Suppressor macrophage (primary cell): ENCODE results near the gene SLC48A1.
A peak's percentile ranks its signal among the peaks of the same experiment; 100 is the strongest.
"Not testable (repeated sequence)": the region's sequence is repeated elsewhere in the genome, so short reads cannot be mapped to it uniquely, and the experiment has no call there.

ENCODE experiments used
- DNase-seq, 4 experiments: peaks; one replicate each; pipeline ENCODE4 v3.0.0-alpha.2; 2020 to 2022

Gene SLC48A1

DNA sequence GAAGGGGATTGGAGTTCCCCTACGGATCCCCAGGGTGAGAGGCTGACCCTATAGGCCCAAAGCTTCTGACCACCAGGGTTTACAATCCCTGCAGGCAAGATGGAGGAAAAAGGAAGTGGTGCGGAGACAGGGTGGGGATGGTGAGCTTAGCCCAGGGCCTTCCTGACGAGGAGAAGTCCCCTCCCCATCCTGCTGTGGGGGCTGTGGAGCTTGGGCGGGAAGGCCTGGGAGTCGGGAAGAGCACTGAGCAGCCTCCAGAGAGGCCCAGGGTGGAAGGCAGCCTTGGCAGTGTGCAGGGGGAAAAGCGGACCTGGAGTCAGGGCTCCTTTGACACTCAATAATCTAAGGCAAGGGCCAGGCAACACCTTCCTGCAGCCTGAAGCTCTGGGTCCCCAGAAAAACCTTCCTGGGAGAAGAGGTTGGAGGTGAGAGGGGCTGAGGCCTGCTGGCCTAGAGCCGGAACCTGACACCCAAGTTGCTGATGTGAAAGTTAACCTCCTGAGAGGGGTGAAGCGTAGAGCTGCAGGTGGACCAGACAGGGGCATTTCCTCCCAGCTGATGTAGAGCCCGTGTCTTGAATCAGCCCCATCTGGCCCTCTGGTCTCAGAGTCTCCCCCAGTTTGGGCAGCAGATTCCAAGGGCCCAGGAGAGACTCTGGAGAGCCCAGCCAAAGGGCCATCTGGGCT lies 40.6 kb downstream of the SLC48A1 start:
- DNase-seq = peak; percentile 59 to 75 (median 72)

GRCh38 chr12:47814539-47815170 lies 41.6 kb downstream of the SLC48A1 start:
- no peak for DNase-seq

DNA sequence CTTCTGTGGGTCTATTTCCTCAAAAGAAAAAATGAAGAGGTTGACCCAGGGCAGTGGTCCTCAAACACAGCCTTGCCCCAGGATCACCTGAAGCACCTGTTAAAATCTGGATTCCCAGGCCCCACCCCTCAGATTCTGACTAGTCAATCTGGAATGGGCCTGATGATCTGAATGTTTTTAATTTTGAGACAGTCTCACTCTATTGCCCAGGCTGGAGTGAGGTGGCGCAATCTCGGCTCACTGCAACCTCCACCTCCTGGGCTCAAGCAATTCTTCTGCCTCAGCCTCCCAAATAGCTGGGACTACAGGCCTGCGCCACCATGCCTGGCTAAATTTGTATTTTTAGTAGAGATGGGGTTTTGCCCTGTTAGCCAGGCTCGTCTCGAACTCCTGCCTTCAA lies 42.4 kb downstream of the SLC48A1 start:
- not testable (repeated sequence) for DNase-seq

- no peak for DNase-seq
Measured at GRCh38 chr12:47816403-47817271, 43.6 kb downstream of the SLC48A1 start.

DNA sequence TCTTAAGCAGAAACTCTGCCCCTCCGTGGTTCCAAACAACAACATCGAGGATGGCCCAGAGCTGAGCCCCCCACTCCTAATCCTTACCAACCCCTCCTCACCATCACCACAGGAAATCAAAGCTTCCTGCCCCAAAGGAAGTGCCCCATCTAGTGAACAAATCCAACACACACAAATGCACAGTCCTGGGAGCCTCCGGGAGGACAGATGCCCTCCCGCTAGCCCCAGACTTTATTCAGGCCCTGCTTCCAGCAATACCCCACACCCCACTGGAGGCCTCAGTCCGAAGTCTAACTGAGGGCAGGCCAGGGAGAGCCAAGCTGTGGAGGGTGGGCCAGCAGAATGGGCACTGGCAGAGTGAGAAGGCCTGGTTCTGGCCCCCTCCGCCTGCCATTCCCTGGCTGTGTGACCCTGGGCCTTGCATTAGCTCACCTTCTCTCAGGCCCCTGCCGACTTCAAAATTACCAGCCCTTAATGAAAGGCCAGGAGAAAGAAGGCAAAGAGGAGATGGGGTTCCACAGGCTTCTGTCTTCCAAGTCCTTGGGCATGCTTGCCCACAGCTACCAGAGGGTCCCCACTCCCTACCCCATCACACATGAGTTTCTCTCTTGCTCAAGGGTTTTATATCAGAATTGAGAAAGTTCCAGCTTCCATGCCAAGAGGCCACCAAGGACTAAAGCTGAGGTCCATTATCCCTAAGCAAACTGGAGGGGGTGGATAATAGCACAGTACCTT lies 44.4 kb downstream of the SLC48A1 start:
- peak in 1 of 4 experiments; percentile 37 for DNase-seq

DNA sequence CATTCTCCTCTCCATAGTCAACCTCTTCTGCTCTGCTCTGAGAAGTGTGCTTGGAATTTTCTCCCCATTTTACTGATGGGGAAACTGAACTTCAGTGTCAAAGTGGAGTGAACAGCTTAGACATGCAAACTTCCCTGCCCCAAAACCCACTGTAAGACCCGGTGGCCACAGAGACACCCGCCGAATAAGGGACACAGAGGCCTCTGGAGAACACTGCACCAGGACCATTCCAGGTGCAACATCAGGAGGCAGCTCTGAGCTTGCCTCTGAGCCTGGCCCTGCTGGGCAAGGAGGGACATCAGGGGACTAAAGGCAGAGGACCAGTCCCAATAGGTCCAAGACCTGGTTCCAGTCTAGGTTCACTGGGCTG lies 45.0 kb downstream of the SLC48A1 start:
- no peak for DNase-seq

DNA sequence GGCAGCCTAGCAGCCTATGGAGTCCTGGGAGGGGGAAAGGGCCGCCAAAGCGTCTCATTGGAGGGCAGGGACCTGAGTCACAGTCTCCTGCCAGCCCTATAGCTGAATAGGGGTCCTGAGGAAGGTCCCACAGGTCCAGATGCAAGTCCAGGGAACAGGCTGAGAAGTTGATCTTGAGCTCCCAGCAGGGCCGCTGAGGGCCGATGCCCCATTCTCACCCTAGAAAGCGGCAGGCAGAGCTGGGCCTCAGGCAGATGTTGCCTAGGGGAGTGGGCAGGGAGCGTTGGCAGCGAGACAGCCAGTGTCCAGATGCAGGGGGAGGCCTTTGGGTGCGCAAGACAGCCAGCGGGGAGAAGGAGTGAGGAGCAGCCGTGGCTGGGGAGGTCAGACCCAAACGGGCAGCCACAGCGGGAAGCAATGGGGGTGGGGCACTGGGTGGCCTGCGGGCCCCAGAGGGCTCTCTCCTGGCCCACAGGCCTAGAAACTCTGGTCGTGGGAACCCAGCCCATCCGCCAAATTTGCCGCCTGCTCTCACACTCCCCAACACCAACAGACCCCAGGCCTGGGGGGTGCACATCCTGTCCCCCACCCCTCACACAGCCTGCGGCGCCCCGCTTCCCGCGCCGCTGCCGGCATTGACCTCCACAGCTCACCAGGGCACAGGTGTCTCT lies 45.6 kb downstream of the SLC48A1 start:
- DNase-seq = peak in 3 of 4 experiments; percentile 34 to 57 (median 43)

GRCh38 chr12:47819138-47819895 lies 46.3 kb downstream of the SLC48A1 start:
- peak; percentile 64 to 85 (median 76) for DNase-seq

GRCh38 chr12:47819896-47820630 lies 47.0 kb downstream of the SLC48A1 start, which contains the start of gene HDAC7:
TSS of gene HDAC7 (minus strand) at chr12:47819903. CDS start at chr12:47819785, 118 bp downstream.
- peak; percentile 47 to 78 (median 60) for DNase-seq

- peak; percentile 47 to 73 (median 68) for DNase-seq
Measured at GRCh38 chr12:47820631-47821345, 47.8 kb downstream of the SLC48A1 start.

DNA sequence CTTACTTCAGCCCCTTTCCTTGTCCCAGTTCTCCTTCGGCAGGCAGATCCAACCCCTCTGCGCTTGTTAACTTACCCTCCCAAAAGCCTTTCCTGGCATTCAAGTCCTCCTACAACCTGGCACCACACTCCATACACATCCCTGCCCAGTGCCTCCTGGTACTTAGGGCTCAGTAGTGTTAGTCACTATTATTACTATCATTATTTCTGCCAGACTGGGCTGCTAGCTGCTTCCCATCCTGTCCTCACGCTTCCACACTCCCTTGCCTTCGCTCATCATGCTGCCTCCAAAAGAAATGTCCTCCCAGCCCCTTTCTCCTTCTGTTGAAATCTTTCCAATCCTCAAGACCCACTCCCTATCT lies 48.3 kb downstream of the SLC48A1 start:
- DNase-seq = no peak

DNA sequence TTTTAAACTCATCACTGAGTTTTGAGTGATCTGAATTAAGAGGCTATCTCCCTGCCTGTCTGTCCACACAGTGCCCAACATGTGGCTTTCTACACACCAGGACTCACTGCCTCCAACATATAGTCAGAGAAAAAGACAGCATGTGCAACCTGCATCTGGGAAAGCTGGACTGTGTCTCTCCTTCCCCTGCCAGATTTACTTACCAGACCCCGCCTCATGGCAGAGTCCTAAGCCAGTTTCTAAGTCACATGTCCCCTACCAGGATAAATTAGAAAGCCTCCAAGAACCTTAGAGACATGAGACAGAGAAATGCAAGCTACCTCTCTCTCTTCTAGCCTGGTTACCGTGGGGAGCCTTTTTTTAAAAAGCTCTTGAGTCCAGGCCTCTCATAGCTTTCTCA lies 49.4 kb downstream of the SLC48A1 start:
- DNase-seq = no peak

- no peak for DNase-seq
Measured at GRCh38 chr12:47822863-47823262, 49.8 kb downstream of the SLC48A1 start.

- no peak for DNase-seq
Measured at GRCh38 chr12:47823422-47824086, 50.5 kb downstream of the SLC48A1 start.

GRCh38 chr12:47824198-47824597 lies 51.2 kb downstream of the SLC48A1 start:
- DNase-seq = no peak

GRCh38 chr12:47824635-47825034 lies 51.6 kb downstream of the SLC48A1 start:
- DNase-seq = no peak

DNA sequence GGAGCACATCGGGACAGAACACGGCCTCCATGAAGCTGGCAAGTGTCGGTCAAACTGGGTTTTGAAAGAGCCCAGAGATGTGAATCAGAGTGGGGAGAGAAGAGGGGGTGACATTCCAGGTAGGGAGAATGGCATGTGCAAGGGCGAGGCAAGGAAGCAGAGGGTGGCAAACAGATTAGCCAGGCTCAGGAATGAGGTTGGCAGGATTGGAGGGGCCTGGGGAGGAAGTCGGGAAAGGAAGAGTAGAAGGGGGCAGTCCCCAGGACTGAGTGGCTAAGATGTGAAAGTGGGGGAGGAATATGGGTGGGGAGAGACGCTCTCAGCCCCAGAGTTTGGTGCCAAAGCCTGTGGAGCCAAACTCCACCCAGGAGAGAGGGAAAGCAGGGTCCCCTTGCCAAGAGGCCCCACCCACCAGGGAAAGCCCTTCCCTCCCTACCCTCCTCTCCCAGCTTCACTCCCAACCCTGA lies 52.2 kb downstream of the SLC48A1 start:
- DNase-seq = no peak

- no peak for DNase-seq
Measured at GRCh38 chr12:47828008-47828975, 55.3 kb downstream of the SLC48A1 start.
